Activated effector memory CD4-positive, alpha-beta T cell treated with Interleukin-2 at 50 U/mL for 16 hours (primary cell): ENCODE measurements around the gene GPC4.
"Not testable (repeated sequence)": the region's sequence is repeated elsewhere in the genome, so short reads cannot be mapped to it uniquely, and the experiment has no call there.

ENCODE experiments used
- DNase-seq: peaks from one replicate; pipeline ENCODE4 v3.0.0-alpha.2; 2020

The GPC4 gene

GRCh38 chrX:133364865-133365264 lies 50.4 kb downstream of the GPC4 start:
- no peak for DNase-seq

- no peak for DNase-seq
These were observed 51.1 kb downstream of the GPC4 start for GRCh38 chrX:133364196-133364595.

- DNase-seq = no peak
These were observed 52.8 kb downstream of the GPC4 start for GRCh38 chrX:133362538-133362937.

- no peak for DNase-seq
These were observed 55.8 kb downstream of the GPC4 start for GRCh38 chrX:133359466-133359865.

GRCh38 chrX:133353233-133353632 lies 62.1 kb downstream of the GPC4 start:
- DNase-seq = no peak

GRCh38 chrX:133350751-133351150 lies 64.5 kb downstream of the GPC4 start:
- no peak for DNase-seq

GRCh38 chrX:133346026-133346425 lies 69.3 kb downstream of the GPC4 start:
- DNase-seq = no peak

- no peak for DNase-seq
These were observed 75.7 kb downstream of the GPC4 start for GRCh38 chrX:133339566-133339965.

- DNase-seq = no peak
These were observed 78.0 kb downstream of the GPC4 start for GRCh38 chrX:133337250-133337649.

- no peak for DNase-seq
These were observed 80.3 kb downstream of the GPC4 start for GRCh38 chrX:133335027-133335426.

- DNase-seq = no peak
These were observed 82.0 kb downstream of the GPC4 start for GRCh38 chrX:133333154-133333750.

GRCh38 chrX:133332737-133333136 lies 82.6 kb downstream of the GPC4 start:
- DNase-seq = no peak

GRCh38 chrX:133330956-133331355 lies 84.3 kb downstream of the GPC4 start:
- DNase-seq = no peak

GRCh38 chrX:133325422-133325821 lies 89.9 kb downstream of the GPC4 start:
- no peak for DNase-seq

- DNase-seq = no peak
These were observed 91.9 kb downstream of the GPC4 start for GRCh38 chrX:133323431-133323830.

- DNase-seq = not testable (repeated sequence)
These were observed 93.0 kb downstream of the GPC4 start for GRCh38 chrX:133322269-133322668.

GRCh38 chrX:133321451-133321850 lies 93.8 kb downstream of the GPC4 start:
- DNase-seq = no peak

- DNase-seq = no peak
These were observed 101.0 kb downstream of the GPC4 start for GRCh38 chrX:133314281-133314680.

GRCh38 chrX:133308499-133308897 lies 106.8 kb downstream of the GPC4 start:
- no peak for DNase-seq

GRCh38 chrX:133307637-133308498 lies 107.4 kb downstream of the GPC4 start:
- DNase-seq = no peak

- no peak for DNase-seq
These were observed 108.2 kb downstream of the GPC4 start for GRCh38 chrX:133307094-133307493.

- no peak for DNase-seq
These were observed 109.0 kb downstream of the GPC4 start for GRCh38 chrX:133306316-133306715.

GRCh38 chrX:133305348-133305747 lies 109.9 kb downstream of the GPC4 start:
- no peak for DNase-seq

- DNase-seq = no peak
These were observed 112.4 kb downstream of the GPC4 start for GRCh38 chrX:133302775-133303445.
